ENCODE data around the gene ALOX5AP.

Gene ALOX5AP

DNA sequence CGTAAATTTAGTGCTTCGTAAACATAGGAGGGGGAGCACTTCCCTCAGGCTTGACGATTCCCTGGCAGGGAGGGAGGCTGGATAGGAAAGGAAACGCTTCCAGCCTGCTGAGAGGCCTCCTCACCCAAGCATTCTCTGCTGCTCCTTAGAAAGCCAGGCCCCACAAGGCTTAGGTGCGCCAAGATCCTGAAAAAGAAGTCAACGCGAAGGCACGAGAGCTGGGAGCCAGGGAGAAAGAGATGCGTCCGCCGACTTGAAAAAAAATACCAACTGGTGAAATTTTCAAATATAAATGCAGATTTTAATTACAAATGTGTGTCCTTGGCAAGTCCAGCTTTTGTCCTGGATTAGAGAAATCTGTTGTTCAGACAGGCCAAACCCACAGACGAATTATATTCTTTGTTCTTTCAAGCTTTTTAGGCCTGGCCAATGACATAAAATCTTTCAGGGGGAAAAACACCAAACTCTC is 64.0 kb downstream of the ALOX5AP start:
- Histone ChIP-seq H3K9me3 (ENCODE audit: control insufficient read depth in 2 of 2, low read length in 2 of 2) (no peaks in the 10 kb centered on the region), H3K27me3 (ENCODE audit: control insufficient read depth in 1 of 2, insufficient read depth in 2 of 2, low read length in 2 of 2) (no peaks in the 10 kb centered on the region), H3K36me3 (ENCODE audit: control insufficient read depth in 2 of 2, insufficient read depth in 2 of 2, low read length in 2 of 2) (no peaks in the 10 kb centered on the region), H3K4me3 (ENCODE audit: low read length in 2 of 2) (no peak overlapping the region), H3K9ac (ENCODE audit: low read length in 2 of 2) (no peak overlapping the region), H3K27ac (ENCODE audit: low read length) (no peak overlapping the region), H3K4me1 (ENCODE audit: control insufficient read depth, insufficient read depth, low read length) (peaks cover 18% of the 10 kb centered on the region)

DNA sequence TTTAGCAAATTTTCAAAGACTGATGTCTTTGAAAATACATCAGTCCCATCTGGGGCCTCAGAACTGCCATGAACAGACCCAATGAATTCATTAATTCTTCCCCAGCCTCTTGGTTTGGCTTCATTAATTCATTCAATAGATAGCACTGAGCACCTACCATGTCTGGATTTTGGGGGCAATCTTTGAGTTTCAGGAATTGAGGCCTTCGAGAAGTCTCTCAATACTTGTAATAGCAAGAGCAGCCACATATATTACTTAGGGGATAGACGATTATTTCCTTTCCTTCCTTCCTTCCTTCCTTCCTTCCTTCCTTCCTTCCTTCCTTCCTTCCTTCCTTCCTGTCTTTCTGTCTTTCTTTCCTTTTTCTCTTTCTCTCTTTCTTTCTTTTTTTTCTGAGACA is 64.8 kb downstream of the ALOX5AP start:
- H3K9ac ChIP-seq (ENCODE audit: low read length in 2 of 2): no peak overlapping the region
- H3K27me3 ChIP-seq (ENCODE audit: control insufficient read depth in 1 of 2, insufficient read depth in 2 of 2, low read length in 2 of 2): no peaks in the 10 kb centered on the region
- H3K4me3 ChIP-seq (ENCODE audit: low read length in 2 of 2): no peak overlapping the region
- peaks cover 18% of the 10 kb centered on the region for H3K4me1 ChIP-seq (ENCODE audit: control insufficient read depth, insufficient read depth, low read length)
- no peaks in the 10 kb centered on the region for H3K36me3 ChIP-seq (ENCODE audit: control insufficient read depth in 2 of 2, insufficient read depth in 2 of 2, low read length in 2 of 2)
- H3K27ac ChIP-seq (ENCODE audit: low read length): no peak overlapping the region
- no peaks in the 10 kb centered on the region for H3K9me3 ChIP-seq (ENCODE audit: control insufficient read depth in 2 of 2, low read length in 2 of 2)

DNA sequence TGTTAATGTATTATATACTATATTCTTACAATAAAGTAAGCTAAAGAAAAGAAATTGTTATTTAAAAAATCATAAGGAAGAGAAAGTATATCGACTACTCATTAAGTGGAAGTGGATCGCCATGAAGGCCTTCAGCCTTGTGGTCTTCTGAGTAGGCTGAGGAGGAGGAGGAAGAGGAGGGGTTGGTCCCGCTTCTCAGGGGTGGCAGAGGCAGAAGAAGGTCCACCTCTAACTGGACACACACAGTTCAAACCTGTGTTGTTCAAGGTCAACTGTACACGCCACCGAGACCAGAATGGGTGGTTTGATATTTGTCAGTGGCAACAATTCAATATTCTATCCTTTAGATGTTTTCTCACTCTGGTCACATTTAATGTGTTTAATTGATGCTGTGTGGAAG is 67.2 kb downstream of the ALOX5AP start:
- H3K27ac ChIP-seq (ENCODE audit: low read length): no peak overlapping the region

DNA sequence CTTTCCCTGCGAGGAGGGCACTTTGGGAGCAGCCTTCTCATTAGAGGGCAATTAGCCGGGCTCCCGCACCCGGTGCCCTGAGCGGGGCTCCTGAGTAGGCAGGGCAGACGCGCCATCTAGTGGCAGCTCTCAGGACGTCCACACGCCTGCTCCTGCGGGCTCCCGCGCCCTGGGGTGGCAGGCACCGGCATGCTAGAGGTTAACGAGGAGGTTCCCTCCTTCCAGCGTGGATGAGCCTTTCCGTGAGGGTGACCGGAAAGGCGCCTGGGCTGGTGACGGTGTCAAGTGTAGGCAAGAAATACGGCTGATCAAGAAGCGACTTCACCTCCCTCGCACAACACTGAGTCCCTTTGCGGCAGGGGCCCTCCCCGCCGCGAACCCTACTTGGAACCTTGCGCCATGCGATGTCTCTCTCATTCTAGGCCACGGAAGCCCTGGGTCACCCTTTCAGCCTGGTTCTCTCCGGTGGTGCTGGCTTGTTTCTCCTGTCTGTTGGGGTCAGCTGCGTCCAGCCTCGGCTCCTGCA is 67.7 kb downstream of the ALOX5AP start:
- Histone ChIP-seq H3K9me3 (ENCODE audit: control insufficient read depth in 2 of 2, low read length in 2 of 2) (no peaks in the 10 kb centered on the region), H3K4me3 (ENCODE audit: low read length in 2 of 2) (peak overlapping the region; percentile 78 to 79), H3K36me3 (ENCODE audit: control insufficient read depth in 2 of 2, insufficient read depth in 2 of 2, low read length in 2 of 2) (no peaks in the 10 kb centered on the region), H3K9ac (ENCODE audit: low read length in 2 of 2) (peak overlapping the region; percentile 69 to 71), H3K27ac (ENCODE audit: low read length) (no peak overlapping the region), H3K27me3 (ENCODE audit: control insufficient read depth in 1 of 2, insufficient read depth in 2 of 2, low read length in 2 of 2) (no peaks in the 10 kb centered on the region), H3K4me1 (ENCODE audit: control insufficient read depth, insufficient read depth, low read length) (peaks cover 13% of the 10 kb centered on the region)

More for the DNA sequence above, 67.2 kb downstream of the ALOX5AP start:
- peaks cover 13% of the 10 kb centered on the region for H3K4me1 ChIP-seq (ENCODE audit: control insufficient read depth, insufficient read depth, low read length)
- H3K27me3 ChIP-seq (ENCODE audit: control insufficient read depth in 1 of 2, insufficient read depth in 2 of 2, low read length in 2 of 2): no peaks in the 10 kb centered on the region
- no peaks in the 10 kb centered on the region for H3K9me3 ChIP-seq (ENCODE audit: control insufficient read depth in 2 of 2, low read length in 2 of 2)
- no peaks in the 10 kb centered on the region for H3K36me3 ChIP-seq (ENCODE audit: control insufficient read depth in 2 of 2, insufficient read depth in 2 of 2, low read length in 2 of 2)
- peak overlapping the region; percentile 42 to 69 for H3K9ac ChIP-seq (ENCODE audit: low read length in 2 of 2)
- peak overlapping the region; percentile 78 to 79 for H3K4me3 ChIP-seq (ENCODE audit: low read length in 2 of 2)

DNA sequence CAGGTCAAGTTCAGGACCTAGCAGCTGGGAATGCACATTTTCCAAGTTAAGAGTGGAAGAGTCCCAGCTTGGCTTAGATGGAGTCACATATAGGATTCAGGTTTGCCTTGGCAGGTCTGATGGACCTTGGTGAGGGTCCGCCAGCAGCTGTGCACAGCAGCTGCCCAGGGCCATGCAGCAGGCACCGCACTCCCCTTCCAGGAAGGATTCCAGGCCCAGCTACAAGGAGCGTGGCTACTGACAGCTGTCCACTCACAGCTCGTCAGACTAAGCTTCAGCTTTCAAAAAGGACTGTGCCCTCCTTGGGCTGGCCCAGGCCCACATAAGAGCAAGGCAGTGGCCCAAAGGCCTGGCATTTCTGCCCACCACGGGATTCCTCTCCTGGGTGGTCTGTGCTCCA is 68.4 kb downstream of the ALOX5AP start:
- no peaks in the 10 kb centered on the region for H3K9me3 ChIP-seq (ENCODE audit: control insufficient read depth in 2 of 2, low read length in 2 of 2)
- H3K4me3 ChIP-seq (ENCODE audit: low read length in 2 of 2): peak overlapping the region in 1 of 2 donors; percentile 79
- H3K27me3 ChIP-seq (ENCODE audit: control insufficient read depth in 1 of 2, insufficient read depth in 2 of 2, low read length in 2 of 2): no peaks in the 10 kb centered on the region
- peaks cover 13% of the 10 kb centered on the region for H3K4me1 ChIP-seq (ENCODE audit: control insufficient read depth, insufficient read depth, low read length)
- H3K9ac ChIP-seq (ENCODE audit: low read length in 2 of 2): peak overlapping the region; percentile 69 to 71
- no peaks in the 10 kb centered on the region for H3K36me3 ChIP-seq (ENCODE audit: control insufficient read depth in 2 of 2, insufficient read depth in 2 of 2, low read length in 2 of 2)
- no peak overlapping the region for H3K27ac ChIP-seq (ENCODE audit: low read length)

DNA sequence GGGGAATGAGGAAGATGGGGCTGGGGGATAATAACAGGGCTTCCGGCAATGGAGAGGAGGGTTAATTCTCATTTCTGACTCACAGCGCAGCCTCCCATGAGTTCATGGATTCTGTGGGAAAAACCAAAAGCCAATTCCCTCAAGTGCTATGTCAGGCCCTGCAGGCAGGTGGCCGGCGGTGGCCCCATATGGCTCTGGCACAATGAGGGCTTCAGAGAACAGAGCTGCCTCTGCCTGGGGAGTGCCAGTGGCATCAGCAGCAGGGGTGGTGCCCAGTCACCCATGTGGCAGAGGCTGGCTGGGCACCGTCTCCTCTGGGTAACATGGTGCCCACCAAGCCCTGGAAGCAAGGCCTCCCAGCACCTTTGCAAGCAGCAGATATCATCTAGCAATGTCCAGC is 69.1 kb downstream of the ALOX5AP start:
- H3K4me1 ChIP-seq (ENCODE audit: control insufficient read depth, insufficient read depth, low read length): peaks cover 13% of the 10 kb centered on the region
- no peak overlapping the region for H3K9ac ChIP-seq (ENCODE audit: low read length in 2 of 2)
- no peaks in the 10 kb centered on the region for H3K36me3 ChIP-seq (ENCODE audit: control insufficient read depth in 2 of 2, insufficient read depth in 2 of 2, low read length in 2 of 2)
- H3K9me3 ChIP-seq (ENCODE audit: control insufficient read depth in 2 of 2, low read length in 2 of 2): no peaks in the 10 kb centered on the region
- no peak overlapping the region for H3K27ac ChIP-seq (ENCODE audit: low read length)
- H3K27me3 ChIP-seq (ENCODE audit: control insufficient read depth in 1 of 2, insufficient read depth in 2 of 2, low read length in 2 of 2): no peaks in the 10 kb centered on the region
- no peak overlapping the region for H3K4me3 ChIP-seq (ENCODE audit: low read length in 2 of 2)

DNA sequence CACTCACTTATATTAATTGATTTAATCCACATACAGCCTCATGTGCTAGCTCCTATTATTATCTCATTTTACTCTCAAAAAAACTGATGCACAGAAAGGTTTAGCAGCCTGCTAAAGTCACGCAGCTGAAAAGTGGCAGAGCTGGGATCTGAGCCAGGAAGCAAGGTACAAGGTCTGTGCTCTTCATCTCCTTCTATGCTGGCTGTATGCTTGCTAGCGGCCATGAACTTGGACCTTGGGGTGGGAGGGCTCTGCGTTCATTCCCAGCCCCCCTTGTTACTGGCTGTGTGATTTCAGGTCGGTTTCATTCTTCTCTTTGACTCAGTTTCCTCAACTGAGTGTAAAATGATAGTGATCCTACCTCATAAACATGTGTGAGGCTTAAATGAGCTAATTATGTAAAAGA is 69.8 kb downstream of the ALOX5AP start:
- H3K27me3 ChIP-seq (ENCODE audit: control insufficient read depth in 1 of 2, insufficient read depth in 2 of 2, low read length in 2 of 2): no peaks in the 10 kb centered on the region
- no peak overlapping the region for H3K4me3 ChIP-seq (ENCODE audit: low read length in 2 of 2)
- no peaks in the 10 kb centered on the region for H3K9me3 ChIP-seq (ENCODE audit: control insufficient read depth in 2 of 2, low read length in 2 of 2)
- peaks cover 13% of the 10 kb centered on the region for H3K4me1 ChIP-seq (ENCODE audit: control insufficient read depth, insufficient read depth, low read length)
- no peaks in the 10 kb centered on the region for H3K36me3 ChIP-seq (ENCODE audit: control insufficient read depth in 2 of 2, insufficient read depth in 2 of 2, low read length in 2 of 2)
- H3K9ac ChIP-seq (ENCODE audit: low read length in 2 of 2): peak overlapping the region in 1 of 2 donors; percentile 32
- H3K27ac ChIP-seq (ENCODE audit: low read length): no peak overlapping the region

DNA sequence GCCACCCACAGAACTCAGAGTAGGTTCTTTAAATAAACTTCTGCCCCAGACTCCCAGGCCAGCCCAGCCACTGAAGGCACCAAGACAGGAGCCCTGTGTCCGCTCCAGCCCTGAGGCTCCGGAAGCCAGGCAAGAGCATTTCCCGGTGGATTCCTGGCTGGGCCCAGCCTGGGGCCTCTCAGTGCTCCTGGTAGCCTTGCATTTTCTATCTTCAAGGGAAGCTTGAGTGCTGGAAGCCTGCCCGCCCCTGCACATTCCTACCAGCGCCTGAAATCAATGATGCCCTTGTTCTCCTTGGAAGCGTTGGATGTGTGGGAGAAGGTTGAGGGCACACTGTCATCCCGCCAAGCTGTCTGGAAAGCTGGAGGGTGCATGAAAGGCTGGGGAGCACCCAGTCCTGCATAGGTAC is 70.3 kb downstream of the ALOX5AP start:
- no peaks in the 10 kb centered on the region for H3K36me3 ChIP-seq (ENCODE audit: control insufficient read depth in 2 of 2, insufficient read depth in 2 of 2, low read length in 2 of 2)
- H3K9ac ChIP-seq (ENCODE audit: low read length in 2 of 2): peak overlapping the region in 1 of 2 donors; percentile 32
- H3K4me3 ChIP-seq (ENCODE audit: low read length in 2 of 2): no peak overlapping the region
- H3K9me3 ChIP-seq (ENCODE audit: control insufficient read depth in 2 of 2, low read length in 2 of 2): no peaks in the 10 kb centered on the region
- no peak overlapping the region for H3K27ac ChIP-seq (ENCODE audit: low read length)
- peaks cover 13% of the 10 kb centered on the region for H3K4me1 ChIP-seq (ENCODE audit: control insufficient read depth, insufficient read depth, low read length)
- no peaks in the 10 kb centered on the region for H3K27me3 ChIP-seq (ENCODE audit: control insufficient read depth in 1 of 2, insufficient read depth in 2 of 2, low read length in 2 of 2)

DNA sequence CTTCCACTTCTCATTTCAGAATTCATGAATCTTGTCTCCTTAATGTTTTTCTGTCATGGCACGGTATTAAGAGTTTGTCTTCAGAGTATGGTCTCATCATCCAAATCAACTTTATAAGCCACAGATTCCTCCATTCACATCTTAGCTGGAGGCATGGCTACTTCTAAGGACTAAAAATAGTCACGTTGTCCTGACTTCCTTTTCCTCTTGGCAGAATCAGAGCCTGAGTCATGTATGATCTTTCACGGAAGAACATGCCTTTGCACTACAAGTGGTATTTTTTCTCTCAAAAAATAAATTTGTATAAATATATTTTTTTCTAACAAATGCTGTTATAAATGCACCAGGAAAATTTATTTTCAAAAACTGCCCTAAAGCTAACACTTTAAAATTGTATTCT is 71.4 kb downstream of the ALOX5AP start:
- Histone ChIP-seq H3K9ac (ENCODE audit: low read length in 2 of 2) (no peak overlapping the region), H3K4me3 (ENCODE audit: low read length in 2 of 2) (no peak overlapping the region), H3K9me3 (ENCODE audit: control insufficient read depth in 2 of 2, low read length in 2 of 2) (no peaks in the 10 kb centered on the region), H3K4me1 (ENCODE audit: control insufficient read depth, insufficient read depth, low read length) (peaks cover 13% of the 10 kb centered on the region), H3K36me3 (ENCODE audit: control insufficient read depth in 2 of 2, insufficient read depth in 2 of 2, low read length in 2 of 2) (no peaks in the 10 kb centered on the region), H3K27me3 (ENCODE audit: control insufficient read depth in 1 of 2, insufficient read depth in 2 of 2, low read length in 2 of 2) (no peaks in the 10 kb centered on the region), H3K27ac (ENCODE audit: low read length) (no peak overlapping the region)

DNA sequence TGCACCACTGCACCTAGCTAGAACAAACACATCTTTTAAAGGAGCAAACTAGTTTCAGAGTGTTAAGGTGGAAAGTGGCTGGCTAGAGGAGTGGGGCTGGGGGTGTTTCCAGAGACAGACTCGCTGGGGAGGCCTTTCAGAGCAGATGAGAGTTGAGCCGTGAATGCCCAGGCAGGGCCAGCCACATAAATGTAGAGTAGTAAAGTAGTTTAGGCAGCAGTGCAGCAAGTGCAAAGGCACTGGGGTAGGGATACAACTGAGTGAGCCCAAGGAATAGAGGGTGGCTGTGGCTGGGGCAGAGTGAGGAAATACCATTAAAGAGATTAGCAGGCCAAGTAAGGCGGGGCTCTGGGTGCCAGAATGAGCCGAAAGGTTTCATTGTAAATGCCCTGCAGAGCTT is 72.0 kb downstream of the ALOX5AP start:
- no peak overlapping the region for H3K9ac ChIP-seq (ENCODE audit: low read length in 2 of 2)
- no peak overlapping the region for H3K4me3 ChIP-seq (ENCODE audit: low read length in 2 of 2)
- no peaks in the 10 kb centered on the region for H3K36me3 ChIP-seq (ENCODE audit: control insufficient read depth in 2 of 2, insufficient read depth in 2 of 2, low read length in 2 of 2)
- no peaks in the 10 kb centered on the region for H3K9me3 ChIP-seq (ENCODE audit: control insufficient read depth in 2 of 2, low read length in 2 of 2)
- no peak overlapping the region for H3K27ac ChIP-seq (ENCODE audit: low read length)
- H3K4me1 ChIP-seq (ENCODE audit: control insufficient read depth, insufficient read depth, low read length): peaks cover 13% of the 10 kb centered on the region
- H3K27me3 ChIP-seq (ENCODE audit: control insufficient read depth in 1 of 2, insufficient read depth in 2 of 2, low read length in 2 of 2): no peaks in the 10 kb centered on the region

DNA sequence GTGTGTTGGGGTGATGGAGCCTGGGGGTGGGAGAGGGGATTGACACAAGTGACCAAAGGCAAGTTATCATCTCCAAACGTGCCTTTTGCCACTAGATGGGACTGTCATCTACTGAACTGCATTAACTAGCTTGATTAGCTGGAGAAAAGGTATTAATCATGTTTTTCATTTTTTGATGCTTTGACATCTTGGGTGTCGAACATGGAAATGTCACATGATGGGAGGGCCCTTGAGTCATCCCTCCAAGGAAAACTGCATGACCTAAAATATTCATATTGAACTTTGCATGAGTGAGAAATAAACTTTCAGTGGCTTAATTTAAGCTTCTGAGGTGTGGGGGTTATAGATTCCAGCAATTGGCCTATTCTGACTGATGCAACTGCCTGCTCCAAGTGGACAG is 73.3 kb downstream of the ALOX5AP start:
- Histone ChIP-seq H3K9ac (ENCODE audit: low read length in 2 of 2) (no peak overlapping the region), H3K4me3 (ENCODE audit: low read length in 2 of 2) (no peak overlapping the region), H3K27ac (ENCODE audit: low read length) (no peak overlapping the region), H3K27me3 (ENCODE audit: control insufficient read depth in 1 of 2, insufficient read depth in 2 of 2, low read length in 2 of 2) (no peaks in the 10 kb centered on the region), H3K4me1 (ENCODE audit: control insufficient read depth, insufficient read depth, low read length) (peaks cover 8% of the 10 kb centered on the region), H3K9me3 (ENCODE audit: control insufficient read depth in 2 of 2, low read length in 2 of 2) (no peaks in the 10 kb centered on the region), H3K36me3 (ENCODE audit: control insufficient read depth in 2 of 2, insufficient read depth in 2 of 2, low read length in 2 of 2) (no peaks in the 10 kb centered on the region)

Measured in stomach smooth muscle (tissue), 2 donors.